ENCODE data around the gene SLCO3A1.

Gene SLCO3A1

GRCh38 chr15:92155934-92156333, 302.4 kb downstream of the SLCO3A1 start:
- Histone ChIP-seq H3K27me3 (ENCODE audit: insufficient read depth, low read length) (no peaks in the 10 kb centered on the region), H3K9me3 (ENCODE audit: insufficient read depth, low read depth, low read length) (no peaks in the 10 kb centered on the region), H3K27ac (ENCODE audit: low read length) (no peak overlapping the region), H3K36me3 (ENCODE audit: insufficient read depth, low read depth, low read length) (0 out of 2 replicates have a peak, but pooled peaks cover 3% of the 10 kb centered on the region), H3K9ac (ENCODE audit: low read depth, low read length) (no peak overlapping the region), H3K4me1 (ENCODE audit: insufficient read depth, low read length) (peaks cover 25% of the 10 kb centered on the region), H3K4me3 (ENCODE audit: low read length) (no peak overlapping the region)

GRCh38 chr15:92157666-92158298, 304.3 kb downstream of the SLCO3A1 start:
- Histone ChIP-seq H3K36me3 (ENCODE audit: insufficient read depth, low read depth, low read length) (0 out of 2 replicates have a peak, but pooled peaks cover under 1% of the 10 kb centered on the region), H3K9ac (ENCODE audit: low read depth, low read length) (no peak overlapping the region; the same call in 1 of the 2 replicates), H3K9me3 (ENCODE audit: insufficient read depth, low read depth, low read length) (no peaks in the 10 kb centered on the region), H3K27me3 (ENCODE audit: insufficient read depth, low read length) (no peaks in the 10 kb centered on the region), H3K27ac (ENCODE audit: low read length) (no peak overlapping the region), H3K4me1 (ENCODE audit: insufficient read depth, low read length) (peaks cover 30% of the 10 kb centered on the region), H3K4me3 (ENCODE audit: low read length) (0 out of 2 replicates have a peak overlapping the region, but pooled peaks have one; percentile 16)

- Histone ChIP-seq H3K9me3 (ENCODE audit: insufficient read depth, low read depth, low read length) (no peaks in the 10 kb centered on the region), H3K27me3 (ENCODE audit: insufficient read depth, low read length) (no peaks in the 10 kb centered on the region), H3K36me3 (ENCODE audit: insufficient read depth, low read depth, low read length) (no peaks in the 10 kb centered on the region), H3K4me1 (ENCODE audit: insufficient read depth, low read length) (peaks cover 30% of the 10 kb centered on the region), H3K9ac (ENCODE audit: low read depth, low read length) (no peak overlapping the region; the same call in 1 of the 2 replicates), H3K4me3 (ENCODE audit: low read length) (no peak overlapping the region), H3K27ac (ENCODE audit: low read length) (no peak overlapping the region)
Measured at GRCh38 chr15:92158426-92158825, 304.9 kb downstream of the SLCO3A1 start.

- Histone ChIP-seq H3K9me3 (ENCODE audit: insufficient read depth, low read depth, low read length) (no peaks in the 10 kb centered on the region), H3K4me1 (ENCODE audit: insufficient read depth, low read length) (peaks cover 40% of the 10 kb centered on the region), H3K36me3 (ENCODE audit: insufficient read depth, low read depth, low read length) (no peaks in the 10 kb centered on the region), H3K4me3 (ENCODE audit: low read length) (no peak overlapping the region; the same call in 1 of the 2 replicates), H3K9ac (ENCODE audit: low read depth, low read length) (peak overlapping the region; percentile 52; the same call in 1 of the 2 replicates), H3K27ac (ENCODE audit: low read length) (no peak overlapping the region), H3K27me3 (ENCODE audit: insufficient read depth, low read length) (no peaks in the 10 kb centered on the region)
Measured at GRCh38 chr15:92159481-92159880, 306.0 kb downstream of the SLCO3A1 start.

- H3K27me3 ChIP-seq (ENCODE audit: insufficient read depth, low read length), result no peaks in the 10 kb centered on the region
- no peaks in the 10 kb centered on the region for H3K9me3 ChIP-seq (ENCODE audit: insufficient read depth, low read depth, low read length)
- H3K36me3 ChIP-seq (ENCODE audit: insufficient read depth, low read depth, low read length), result no peaks in the 10 kb centered on the region
- H3K27ac ChIP-seq (ENCODE audit: low read length), result peak overlapping the region; percentile 48
- H3K4me3 ChIP-seq (ENCODE audit: low read length), result peak overlapping the region; percentile 25; the same call in 1 of the 2 replicates
- H3K4me1 ChIP-seq (ENCODE audit: insufficient read depth, low read length), result peaks cover 47% of the 10 kb centered on the region
- H3K9ac ChIP-seq (ENCODE audit: low read depth, low read length), result peak overlapping the region; percentile 52; the same call in 1 of the 2 replicates
Measured at GRCh38 chr15:92159906-92160841, 306.7 kb downstream of the SLCO3A1 start.

GRCh38 chr15:92161039-92161670, 307.6 kb downstream of the SLCO3A1 start:
- Histone ChIP-seq H3K36me3 (ENCODE audit: insufficient read depth, low read depth, low read length) (no peaks in the 10 kb centered on the region), H3K27me3 (ENCODE audit: insufficient read depth, low read length) (no peaks in the 10 kb centered on the region), H3K9ac (ENCODE audit: low read depth, low read length) (peak overlapping the region; percentile 52; the same call in 1 of the 2 replicates), H3K4me3 (ENCODE audit: low read length) (peak overlapping the region; percentile 25; the same call in 1 of the 2 replicates), H3K4me1 (ENCODE audit: insufficient read depth, low read length) (peaks cover 57% of the 10 kb centered on the region), H3K9me3 (ENCODE audit: insufficient read depth, low read depth, low read length) (no peaks in the 10 kb centered on the region), H3K27ac (ENCODE audit: low read length) (peak overlapping the region; percentile 48)

GRCh38 chr15:92162657-92163056, 309.1 kb downstream of the SLCO3A1 start:
- no peak overlapping the region for H3K27ac ChIP-seq (ENCODE audit: low read length)
- no peaks in the 10 kb centered on the region for H3K27me3 ChIP-seq (ENCODE audit: insufficient read depth, low read length)
- peaks cover 59% of the 10 kb centered on the region for H3K4me1 ChIP-seq (ENCODE audit: insufficient read depth, low read length)
- no peaks in the 10 kb centered on the region for H3K9me3 ChIP-seq (ENCODE audit: insufficient read depth, low read depth, low read length)
- H3K36me3 ChIP-seq (ENCODE audit: insufficient read depth, low read depth, low read length), result no peaks in the 10 kb centered on the region
- H3K4me3 ChIP-seq (ENCODE audit: low read length), result no peak overlapping the region
- H3K9ac ChIP-seq (ENCODE audit: low read depth, low read length), result no peak overlapping the region

- no peak overlapping the region for H3K4me3 ChIP-seq (ENCODE audit: low read length)
- peak overlapping the region; percentile 74 for H3K27ac ChIP-seq (ENCODE audit: low read length)
- no peaks in the 10 kb centered on the region for H3K9me3 ChIP-seq (ENCODE audit: insufficient read depth, low read depth, low read length)
- H3K27me3 ChIP-seq (ENCODE audit: insufficient read depth, low read length), result no peaks in the 10 kb centered on the region
- no peaks in the 10 kb centered on the region for H3K36me3 ChIP-seq (ENCODE audit: insufficient read depth, low read depth, low read length)
- no peak overlapping the region; the same call in 1 of the 2 replicates for H3K9ac ChIP-seq (ENCODE audit: low read depth, low read length)
- H3K4me1 ChIP-seq (ENCODE audit: insufficient read depth, low read length), result peaks cover 51% of the 10 kb centered on the region
Measured at GRCh38 chr15:92163641-92164040, 310.1 kb downstream of the SLCO3A1 start.

- Histone ChIP-seq H3K27me3 (ENCODE audit: insufficient read depth, low read length) (no peaks in the 10 kb centered on the region), H3K36me3 (ENCODE audit: insufficient read depth, low read depth, low read length) (no peaks in the 10 kb centered on the region), H3K4me1 (ENCODE audit: insufficient read depth, low read length) (peaks cover 50% of the 10 kb centered on the region), H3K4me3 (ENCODE audit: low read length) (peak overlapping the region; percentile 33; the same call in 1 of the 2 replicates), H3K27ac (ENCODE audit: low read length) (peak overlapping the region; percentile 74), H3K9ac (ENCODE audit: low read depth, low read length) (peak overlapping the region; percentile 68), H3K9me3 (ENCODE audit: insufficient read depth, low read depth, low read length) (no peaks in the 10 kb centered on the region)
Measured at GRCh38 chr15:92164327-92165000, 311.0 kb downstream of the SLCO3A1 start.

GRCh38 chr15:92165001-92165346, 311.5 kb downstream of the SLCO3A1 start:
- H3K27ac ChIP-seq (ENCODE audit: low read length), result peak overlapping the region; percentile 74
- no peaks in the 10 kb centered on the region for H3K36me3 ChIP-seq (ENCODE audit: insufficient read depth, low read depth, low read length)
- H3K4me1 ChIP-seq (ENCODE audit: insufficient read depth, low read length), result peaks cover 45% of the 10 kb centered on the region
- no peaks in the 10 kb centered on the region for H3K27me3 ChIP-seq (ENCODE audit: insufficient read depth, low read length)
- peak overlapping the region; percentile 68; the same call in 1 of the 2 replicates for H3K9ac ChIP-seq (ENCODE audit: low read depth, low read length)
- no peaks in the 10 kb centered on the region for H3K9me3 ChIP-seq (ENCODE audit: insufficient read depth, low read depth, low read length)
- H3K4me3 ChIP-seq (ENCODE audit: low read length), result no peak overlapping the region

GRCh38 chr15:92166029-92166428, 312.5 kb downstream of the SLCO3A1 start:
- no peak overlapping the region for H3K9ac ChIP-seq (ENCODE audit: low read depth, low read length)
- no peak overlapping the region for H3K4me3 ChIP-seq (ENCODE audit: low read length)
- peaks cover 36% of the 10 kb centered on the region for H3K4me1 ChIP-seq (ENCODE audit: insufficient read depth, low read length)
- H3K36me3 ChIP-seq (ENCODE audit: insufficient read depth, low read depth, low read length), result no peaks in the 10 kb centered on the region
- H3K9me3 ChIP-seq (ENCODE audit: insufficient read depth, low read depth, low read length), result no peaks in the 10 kb centered on the region
- H3K27ac ChIP-seq (ENCODE audit: low read length), result no peak overlapping the region
- no peaks in the 10 kb centered on the region for H3K27me3 ChIP-seq (ENCODE audit: insufficient read depth, low read length)

Measured in iPS-20b (cell line).